ENCODE results near the gene CTBP2. TPM values are rescaled to one million over a fixed set of nuclear protein-coding genes. Genes with fewer than 3 reads are reported as not detected.
A peak's percentile ranks its signal among the peaks of the same experiment; 100 is the strongest.

CTBP2 gene
- total and polyA plus RNA-seq, 10 donors = 6.7 to 74.4 (median 40.1) TPM

- no peak overlapping the region for H3K4me3 ChIP-seq
- no peak for DNase-seq
- H3K9me3 ChIP-seq = no peaks in the 10 kb centered on the region
- intact Hi-C loops (cut with DNase I; ENCODE audit: low total_unique reads) = no loop called here
- H3K27ac ChIP-seq = no peak overlapping the region
- H3K4me1 ChIP-seq = peaks cover 11 to 72% (median 47%) of the 10 kb centered on the region in 6 donors
- peaks cover 0 to 44% (median 1%) of the 10 kb centered on the region in 6 donors for H3K36me3 ChIP-seq
- WGBS, 5 donors = 57 to 81% (median 69%) methylated on average over 2 of the region's 2 CpGs
- H3K27me3 ChIP-seq (replicated peaks in 1 of 7) = no peaks in the 10 kb centered on the region
- TF ChIP-seq POLR2AphosphoS5 (IDR thresholded peaks at IDR 0.05) (no peak), CTCF (IDR thresholded peaks at IDR 0.05 in 8 of 11, conservative IDR thresholded peaks at IDR 0.05 in 3 of 11) (no peak), POLR2A (IDR thresholded peaks at IDR 0.05) (no peak)
Measured at GRCh38 chr10:124944982-124945381, 215.4 kb downstream of the CTBP2 start.

- TF ChIP-seq CTCF (IDR thresholded peaks at IDR 0.05 in 8 of 11, conservative IDR thresholded peaks at IDR 0.05 in 3 of 11) = no peak
- no peak for TF ChIP-seq POLR2A (IDR thresholded peaks at IDR 0.05)
- TF ChIP-seq POLR2AphosphoS5 (IDR thresholded peaks at IDR 0.05) = no peak
- DNase-seq = no peak
- 82 to 85% (median 83%) methylated on average over 9 of the region's 9 CpGs for WGBS, 5 donors
- peaks cover 0 to 29% (median 0%) of the 10 kb centered on the region in 6 donors for H3K36me3 ChIP-seq
- H3K27me3 ChIP-seq (replicated peaks in 1 of 7) = no peaks in the 10 kb centered on the region
- no peak overlapping the region for H3K4me3 ChIP-seq
- no peaks in the 10 kb centered on the region for H3K9me3 ChIP-seq
- intact Hi-C loops (cut with DNase I; ENCODE audit: low total_unique reads) = no loop called here
- peak overlapping the region in 2 of 8 donors; percentile 10 to 24 for H3K27ac ChIP-seq
- peaks cover 11 to 87% (median 54%) of the 10 kb centered on the region in 6 donors for H3K4me1 ChIP-seq
Measured at GRCh38 chr10:124943301-124944092, 216.9 kb downstream of the CTBP2 start.

GRCh38 chr10:124942317-124943169, 217.8 kb downstream of the CTBP2 start:
- 42 to 60% (median 47%) methylated on average over 11 of the region's 11 CpGs for WGBS, 5 donors

More at GRCh38 chr10:124942317-124943169, 217.8 kb downstream of the CTBP2 start:
- no peak for DNase-seq
- Histone ChIP-seq H3K4me1 (peaks cover 11 to 88% (median 54%) of the 10 kb centered on the region in 6 donors), H3K27me3 (replicated peaks in 1 of 7) (no peaks in the 10 kb centered on the region), H3K36me3 (peaks cover 0 to 19% (median 0%) of the 10 kb centered on the region in 6 donors), H3K4me3 (no peak overlapping the region), H3K9me3 (no peaks in the 10 kb centered on the region), H3K27ac (peak overlapping the region in 2 of 8 donors; percentile 10 to 24)
- intact Hi-C loops (cut with DNase I; ENCODE audit: low total_unique reads) = no loop called here
- TF ChIP-seq POLR2AphosphoS5 (IDR thresholded peaks at IDR 0.05) (no peak), CTCF (IDR thresholded peaks at IDR 0.05 in 8 of 11, conservative IDR thresholded peaks at IDR 0.05 in 3 of 11) (no peak), POLR2A (IDR thresholded peaks at IDR 0.05) (no peak)

Data from spleen (tissue), 11 donors.